Pancreas (tissue), 10 donors: Measurements from ENCODE around the gene FMR1NB. TPM values are rescaled to one million over a fixed set of nuclear protein-coding genes. Genes with fewer than 3 reads are reported as not detected.

ENCODE experiments used
- ATAC-seq, 4 donors: fragments of 200-7000 bp; cut with Tn5 transposase; one replicate each; pipeline versions ENCODE4 v1.8.0 to v1.9.1; 2020; ENCODE audit warnings: mild to moderate bottlenecking in 4 of 4, moderate library complexity in 4 of 4
- DNase-seq, 6 donors: peaks; one replicate each; pipeline ENCODE4 v3.0.0-alpha.2; 2020
- FAIRE-seq: peaks from 2 replicates; lab custom pipeline; 2012; peaks lifted over from hg19 to GRCh38; lab: Jason Lieb, UNC
- H3K27ac ChIP-seq, 4 donors: fragments of 200-600 bp; sonication (generic); 1 replicate in 3 of 4; 2 replicates in 1 of 4; pipeline versions ENCODE4 v1.5.0 to v1.8.0; 2020
- H3K27me3 ChIP-seq, 4 donors: fragments of 200-600 bp; one replicate each; pipeline ENCODE4 v1.8.0; 2021
- H3K36me3 ChIP-seq, 3 donors: fragments of 200-600 bp; sonication (generic) in 1 of 3; one replicate each; pipeline versions ENCODE4 v1.5.0 to v1.8.0; 2020 to 2021
- H3K4me1 ChIP-seq, 3 donors: fragments of 200-600 bp; one replicate each; pipeline ENCODE4 v1.8.0; 2021
- H3K4me3 ChIP-seq, 4 donors: fragments of 200-600 bp; sonication (generic) in 2 of 4; one replicate each; pipeline versions ENCODE4 v1.5.0 to v1.8.0; 2020 to 2021
- H3K9me3 ChIP-seq, 4 donors: fragments of 200-600 bp; one replicate each; pipeline ENCODE4 v1.8.0; 2021
- WGBS, 2 donors: extraction: QIAGEN DNeasy Blood & Tissue Kit; methylation state at CpG; one replicate each; pipeline ENCODE4 v1.1.7; 2013; 5-methylcytosine and 5-hydroxymethylcytosine counted together
- intact Hi-C, 3 donors: fragments of 100-400 bp; cut with DNase I; formaldehyde crosslinking; loops; one replicate each; pipeline versions ENCODE4 v1.11.1 to v1.14.2; 2022
- polyA plus RNA-seq, 2 donors: library from polyadenylated mRNA; stranded (reverse); fragments of 200-250 nt; gene quantifications; one replicate each; pipeline ENCODE4 v1.2.3, GENCODE V29; 2013
- total RNA-seq, 6 donors: library from RNA; stranded (reverse); fragmentation: NEBNext Ultra II Directional in 4 of 6; extraction: Animal tissue kit (Norgen Biotek cat#: 25700) in 4 of 6; gene quantifications; one replicate each; pipeline versions ENCODE4 v1.2.1 to v1.2.4, GENCODE V29; 2021 to 2023
- TF ChIP-seq, protein P1 (sequence below), 4 donors: fragments of 200-600 bp; sonication (generic) in 3 of 4; IDR thresholded peaks; one replicate each; pipeline versions ENCODE4 v1.5.0 to v1.8.0; 2021; ENCODE audit warnings: antibody characterized with exemption in 4 of 4
- donor health status: healthy with polysubstance abuse.
- donor health status: DM: no; HTN: no; CAD: no; lungs with moderate emphysema.
- donor health status: DM: no; HTN: no; CAD: no.
- donor health status: control.
- donor health status: control.
- donor health status: Bipolar disorder and iron deficiency.
- donor health status: DM: yes; HTN: yes; CAD: no.
- donor health status: DM: no; HTN: no; CAD: no.
- donor health status: DM: no; HTN: no; CAD: no.
- donor health status: DM: yes; HTN: yes; CAD: no.

The FMR1NB gene
- total and polyA plus RNA-seq, 8 donors, result 0.19 TPM; not detected in 7

- Histone ChIP-seq H3K4me3 (no peak overlapping the region), H3K4me1 (no peaks in the 10 kb centered on the region), H3K27me3 (no peaks in the 10 kb centered on the region), H3K36me3 (peaks cover 0 to 11% (median 0%) of the 10 kb centered on the region in 3 donors), H3K27ac (no peak overlapping the region), H3K9me3 (no peaks in the 10 kb centered on the region)
- no peak for ATAC-seq
- intact Hi-C loops, result no loop called here
- 82 to 97% methylated on average over 7 of the region's 7 CpGs for WGBS, 2 donors
- FAIRE-seq, result peak; percentile 37
- DNase-seq, result no peak
- TF ChIP-seq, protein P1, sequence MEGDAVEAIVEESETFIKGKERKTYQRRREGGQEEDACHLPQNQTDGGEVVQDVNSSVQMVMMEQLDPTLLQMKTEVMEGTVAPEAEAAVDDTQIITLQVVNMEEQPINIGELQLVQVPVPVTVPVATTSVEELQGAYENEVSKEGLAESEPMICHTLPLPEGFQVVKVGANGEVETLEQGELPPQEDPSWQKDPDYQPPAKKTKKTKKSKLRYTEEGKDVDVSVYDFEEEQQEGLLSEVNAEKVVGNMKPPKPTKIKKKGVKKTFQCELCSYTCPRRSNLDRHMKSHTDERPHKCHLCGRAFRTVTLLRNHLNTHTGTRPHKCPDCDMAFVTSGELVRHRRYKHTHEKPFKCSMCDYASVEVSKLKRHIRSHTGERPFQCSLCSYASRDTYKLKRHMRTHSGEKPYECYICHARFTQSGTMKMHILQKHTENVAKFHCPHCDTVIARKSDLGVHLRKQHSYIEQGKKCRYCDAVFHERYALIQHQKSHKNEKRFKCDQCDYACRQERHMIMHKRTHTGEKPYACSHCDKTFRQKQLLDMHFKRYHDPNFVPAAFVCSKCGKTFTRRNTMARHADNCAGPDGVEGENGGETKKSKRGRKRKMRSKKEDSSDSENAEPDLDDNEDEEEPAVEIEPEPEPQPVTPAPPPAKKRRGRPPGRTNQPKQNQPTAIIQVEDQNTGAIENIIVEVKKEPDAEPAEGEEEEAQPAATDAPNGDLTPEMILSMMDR (IDR thresholded peaks at IDR 0.05), result no peak
Observed at GRCh38 chrX:147948531-147948930, 32.6 kb upstream of the FMR1NB start.

GRCh38 chrX:147950352-147950751, 30.8 kb upstream of the FMR1NB start:
- peak; percentile 87 for FAIRE-seq
- WGBS, 2 donors, result 7 to 27% methylated on average over 1 of the region's 1 CpG

GRCh38 chrX:147953976-147954375, 27.2 kb upstream of the FMR1NB start:
- no peak for FAIRE-seq
- TF ChIP-seq, protein P1 (IDR thresholded peaks at IDR 0.05), result no peak
- no peak for ATAC-seq
- DNase-seq, result peak in 4 of 6 donors; percentile 1 to 58 (median 30)
- H3K4me1 ChIP-seq, result no peaks in the 10 kb centered on the region
- intact Hi-C loops, result no loop called here
- no peaks in the 10 kb centered on the region for H3K27me3 ChIP-seq
- H3K9me3 ChIP-seq, result no peaks in the 10 kb centered on the region
- no peak overlapping the region for H3K27ac ChIP-seq
- WGBS, 2 donors, result 31 to 41% methylated on average over 2 of the region's 2 CpGs
- H3K36me3 ChIP-seq, result no peaks in the 10 kb centered on the region
- H3K4me3 ChIP-seq, result no peak overlapping the region

More at GRCh38 chrX:147950352-147950751, 30.8 kb upstream of the FMR1NB start:
- H3K27ac ChIP-seq, result no peak overlapping the region
- H3K4me3 ChIP-seq, result no peak overlapping the region
- ATAC-seq (peak in 1 of 4 donors; percentile 37), DNase-seq (no peak)
- TF ChIP-seq, protein P1 (IDR thresholded peaks at IDR 0.05), result no peak
- intact Hi-C loops, result no loop called here
- H3K36me3 ChIP-seq, result peaks cover 0 to 11% (median 0%) of the 10 kb centered on the region in 3 donors
- H3K9me3 ChIP-seq, result no peaks in the 10 kb centered on the region
- no peaks in the 10 kb centered on the region for H3K4me1 ChIP-seq
- H3K27me3 ChIP-seq, result no peaks in the 10 kb centered on the region

DNA sequence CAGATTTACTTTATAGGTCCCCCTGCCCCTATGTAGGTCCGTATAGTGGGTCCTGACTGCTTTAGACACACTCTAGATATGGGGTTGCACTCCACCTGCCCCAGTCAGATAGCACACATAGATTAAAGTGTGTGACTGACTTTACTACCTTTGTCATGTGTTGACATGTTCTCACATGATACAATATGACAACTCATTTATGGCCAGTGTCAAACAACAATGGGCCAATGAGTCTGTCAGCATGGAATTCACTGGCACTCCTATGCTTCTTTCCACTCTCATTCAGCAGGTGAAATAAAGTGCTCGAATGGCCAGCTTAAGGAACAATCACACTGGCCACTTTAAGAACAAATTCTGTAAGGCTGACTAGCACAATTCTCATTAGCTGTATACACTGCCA, 23.8 kb upstream of the FMR1NB start:
- no peaks in the 10 kb centered on the region for H3K36me3 ChIP-seq
- no peak overlapping the region for H3K4me3 ChIP-seq
- H3K9me3 ChIP-seq, result no peaks in the 10 kb centered on the region
- TF ChIP-seq, protein P1 (IDR thresholded peaks at IDR 0.05), result no peak
- intact Hi-C loops, result no loop called here
- ATAC-seq (no peak), DNase-seq (no peak), FAIRE-seq (no peak)
- H3K4me1 ChIP-seq, result no peaks in the 10 kb centered on the region
- no peak overlapping the region for H3K27ac ChIP-seq
- no peaks in the 10 kb centered on the region for H3K27me3 ChIP-seq
- 44 to 55% methylated on average over 2 of the region's 2 CpGs for WGBS, 2 donors

DNA sequence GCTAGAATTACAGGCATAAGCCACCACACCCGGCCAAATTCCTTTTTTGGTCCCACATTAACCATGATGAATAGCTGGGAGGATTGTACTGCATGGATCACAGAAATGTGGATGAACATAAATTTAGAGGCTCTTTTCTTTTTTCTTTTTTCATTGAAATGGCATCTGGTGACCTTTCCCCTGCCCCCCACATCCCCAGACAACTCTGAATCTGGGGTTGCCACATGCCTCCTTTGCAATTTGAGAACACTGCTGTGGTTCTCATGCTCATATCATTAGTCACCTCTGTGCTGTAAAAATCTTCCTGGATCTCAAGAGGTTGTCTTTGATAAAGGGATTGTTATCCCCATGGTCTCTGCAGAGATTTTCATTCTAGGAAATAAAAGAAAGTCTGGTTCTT, 22.8 kb upstream of the FMR1NB start:
- TF ChIP-seq, protein P1 (IDR thresholded peaks at IDR 0.05), result no peak
- no peak for FAIRE-seq
- WGBS, 2 donors, result 60 to 90% methylated on average over 1 of the region's 1 CpG
- intact Hi-C loops, result no loop called here
- no peak for DNase-seq
- no peaks in the 10 kb centered on the region for H3K36me3 ChIP-seq
- H3K27ac ChIP-seq, result no peak overlapping the region
- no peaks in the 10 kb centered on the region for H3K27me3 ChIP-seq
- H3K4me3 ChIP-seq, result no peak overlapping the region
- ATAC-seq, result no peak
- H3K9me3 ChIP-seq, result no peaks in the 10 kb centered on the region
- H3K4me1 ChIP-seq, result no peaks in the 10 kb centered on the region
